H1 (cell line): ENCODE data around the gene AIFM1. TPM values are rescaled to one million over a fixed set of nuclear protein-coding genes. Genes with fewer than 3 reads are reported as not detected.

Experiments used
- CTCF ChIA-PET: fragments of 300-600 bp; sonication (Branson Sonifier 250); formaldehyde crosslinking; loops from one replicate; lab custom pipeline; 2021; ENCODE audit not compliant: partially characterized antibody; lab: Charles Lee
- POLR2A ChIA-PET: fragments of 300-600 bp; sonication (Branson Sonifier 250); formaldehyde crosslinking; loops from one replicate; lab custom pipeline; 2021; ENCODE audit warnings: inconsistent platforms; ENCODE audit not compliant: partially characterized antibody; lab: Charles Lee
- DNase-seq, 2 experiments: peaks; one replicate each; pipeline versions ENCODE4 v3.0.0 to v3.0.0-alpha.2; 2010 to 2022; ENCODE audit warnings: low spot score in 2 of 2, low read depth in 1 of 2, mixed read lengths in 1 of 2
- FAIRE-seq: peaks from 2 replicates; lab custom pipeline; 2011; peaks lifted over from hg19 to GRCh38; lab: Jason Lieb, UNC
- H2AFZ ChIP-seq: 2 replicates; pipeline ENCODE4 v1.8.1; 2012; ENCODE audit warnings: low read length, inconsistent platforms
- H2AK5ac ChIP-seq: 2 replicates; pipeline ENCODE4 v1.6.1; 2013; ENCODE audit warnings: low read depth, low read length
- H2BK120ac ChIP-seq: replicated peaks from 2 replicates; pipeline ENCODE3; 2013; ENCODE audit warnings: low read depth, low read length, inconsistent platforms
- H2BK12ac ChIP-seq: 2 replicates; pipeline ENCODE4 v1.6.1; 2013; ENCODE audit warnings: low read depth, low read length
- H2BK15ac ChIP-seq: 2 replicates; pipeline ENCODE4 v1.6.1; 2013; ENCODE audit warnings: low read length
- H2BK20ac ChIP-seq: 2 replicates; pipeline ENCODE4 v1.6.1; 2013; ENCODE audit warnings: low read length
- H2BK5ac ChIP-seq: 2 replicates; pipeline ENCODE4 v1.6.1; 2013; ENCODE audit warnings: low read depth, low read length
- H3K14ac ChIP-seq: 2 replicates; pipeline ENCODE4 v1.6.1; 2013; ENCODE audit warnings: inconsistent platforms; ENCODE audit not compliant: insufficient read length
- H3K18ac ChIP-seq: 2 replicates; pipeline ENCODE4 v1.6.1; 2013; ENCODE audit warnings: low read length; ENCODE audit errors: extremely low read depth
- H3K23ac ChIP-seq: 2 replicates; pipeline ENCODE4 v1.6.1; 2013; ENCODE audit warnings: inconsistent platforms; ENCODE audit not compliant: insufficient read length
- H3K23me2 ChIP-seq: 2 replicates; pipeline ENCODE4 v1.6.1; 2013; ENCODE audit warnings: low read depth, low read length
- H3K27ac ChIP-seq: 2 replicates; pipeline ENCODE4 v1.6.1; 2011; ENCODE audit warnings: low read depth, low read length, inconsistent platforms
- H3K27me3 ChIP-seq, 4 experiments: replicated peaks in 1 of 4; 1 replicate in 1 of 4; 2 replicates in 3 of 4; pipeline versions ENCODE4 v1.6.1 to v1.8.1; 2011 to 2013; ENCODE audit warnings: low read length in 3 of 4, mild to moderate bottlenecking in 3 of 4, inconsistent platforms in 2 of 4, mixed read lengths in 2 of 4, moderate library complexity in 1 of 4; ENCODE audit not compliant: control insufficient read depth in 3 of 4, insufficient read depth in 3 of 4; ENCODE audit errors: extremely low read depth in 1 of 4
- H3K36me3 ChIP-seq, 4 experiments: 2 replicates each; pipeline versions ENCODE4 v1.6.1 to v1.8.1; 2011 to 2013; ENCODE audit warnings: mild to moderate bottlenecking in 4 of 4, low read length in 3 of 4, moderate library complexity in 2 of 4, control low read depth in 1 of 4, inconsistent platforms in 1 of 4; ENCODE audit not compliant: insufficient read depth in 4 of 4, control insufficient read depth in 2 of 4
- H3K4ac ChIP-seq: replicated peaks from 2 replicates; pipeline ENCODE3; 2013; ENCODE audit warnings: low read length, low read depth, mixed read lengths, inconsistent platforms; ENCODE audit not compliant: insufficient read length
- H3K4me1 ChIP-seq, 4 experiments: replicated peaks in 1 of 4; 1 replicate in 1 of 4; 2 replicates in 3 of 4; pipeline versions ENCODE4 v1.6.1 to v1.8.1; 2011 to 2013; ENCODE audit warnings: low read length in 3 of 4, inconsistent platforms in 2 of 4, mixed read lengths in 1 of 4; ENCODE audit not compliant: insufficient read depth in 4 of 4, control insufficient read depth in 3 of 4
- H3K4me2 ChIP-seq, 2 experiments: 2 replicates each; pipeline versions ENCODE4 v1.6.1 to v1.8.1; 2011 to 2013; ENCODE audit warnings: low read depth in 2 of 2, low read length in 2 of 2, control low read depth in 1 of 2, inconsistent platforms in 1 of 2, mild to moderate bottlenecking in 1 of 2; ENCODE audit not compliant: insufficient read depth in 1 of 2
- H3K4me3 ChIP-seq, 4 experiments: fragments of 200-600, 300-600 bp in 1 of 4; sonication (generic), shearing (Covaris generic), sonication (Bioruptor Twin) in 1 of 4; 2 replicates each; pipeline versions ENCODE4 v1.5.1 to v1.8.1; 2011 to 2016; ENCODE audit warnings: low read length in 4 of 4, low read depth in 3 of 4, control low read depth in 2 of 4, inconsistent platforms in 2 of 4, mild to moderate bottlenecking in 2 of 4, mixed read lengths in 1 of 4, moderate library complexity in 1 of 4; ENCODE audit not compliant: insufficient read depth in 2 of 4; ENCODE audit errors: extremely low read depth in 1 of 4
- H3K56ac ChIP-seq: replicated peaks from 2 replicates; pipeline ENCODE3; 2013; ENCODE audit warnings: low read depth, mild to moderate bottlenecking, mixed read lengths, low read length, inconsistent platforms; ENCODE audit not compliant: insufficient read length
- H3K79me1 ChIP-seq: 2 replicates; pipeline ENCODE4 v1.6.1; 2013; ENCODE audit warnings: low read depth, low read length, control low read depth
- H3K79me2 ChIP-seq, 2 experiments: 2 replicates each; pipeline versions ENCODE4 v1.6.1 to v1.8.1; 2012 to 2013; ENCODE audit warnings: low read length in 2 of 2, mild to moderate bottlenecking in 2 of 2, inconsistent platforms in 1 of 2; ENCODE audit not compliant: insufficient read depth in 2 of 2, control insufficient read depth in 1 of 2
- H3K9ac ChIP-seq, 4 experiments: replicated peaks in 1 of 4; 1 replicate in 1 of 4; 2 replicates in 3 of 4; pipeline versions ENCODE4 v1.6.1 to v1.8.1; 2011 to 2013; ENCODE audit warnings: low read depth in 3 of 4, low read length in 3 of 4, control low read depth in 2 of 4, mild to moderate bottlenecking in 2 of 4, moderate library complexity in 2 of 4, inconsistent platforms in 1 of 4; ENCODE audit errors: extremely low read depth in 1 of 4
- H3K9me3 ChIP-seq, 2 experiments: 2 replicates each; pipeline versions ENCODE4 v1.6.1 to v1.8.1; 2012 to 2013; ENCODE audit warnings: mild to moderate bottlenecking in 2 of 2, moderate library complexity in 2 of 2, control low read depth in 1 of 2, inconsistent platforms in 1 of 2, low read depth in 1 of 2, low read length in 1 of 2, mixed read lengths in 1 of 2; ENCODE audit not compliant: insufficient read depth in 2 of 2
- H4K20me1 ChIP-seq, 2 experiments: replicated peaks in 1 of 2; 2 replicates each; pipeline versions ENCODE3 to v1.8.1; 2011 to 2013; ENCODE audit warnings: inconsistent platforms in 2 of 2, low read length in 2 of 2, mild to moderate bottlenecking in 1 of 2; ENCODE audit not compliant: insufficient read depth in 2 of 2, control insufficient read depth in 1 of 2
- H4K5ac ChIP-seq: 2 replicates; pipeline ENCODE4 v1.6.1; 2013; ENCODE audit warnings: low read length, low read depth, mixed read lengths, inconsistent platforms; ENCODE audit not compliant: insufficient read length
- H4K8ac ChIP-seq: 2 replicates; pipeline ENCODE4 v1.8.0; 2013; ENCODE audit warnings: mild to moderate bottlenecking, moderate library complexity, low read length, inconsistent platforms; ENCODE audit not compliant: insufficient read depth; ENCODE audit errors: extremely low read depth
- H4K91ac ChIP-seq: replicated peaks from 2 replicates; pipeline ENCODE3; 2013; ENCODE audit warnings: low read length, mixed read lengths, inconsistent platforms; ENCODE audit not compliant: insufficient read length
- EGR1 ChIP-seq: IDR thresholded peaks from 2 replicates; pipeline ENCODE4 v1.6.1; 2011; ENCODE audit warnings: low read depth, low read length, borderline replicate concordance
- HDAC2 ChIP-seq, 2 experiments: fragments of 300-600 bp in 1 of 2; sonication (generic) in 1 of 2; IDR thresholded peaks; 2 replicates each; pipeline ENCODE4 v1.6.1; 2011 to 2012; ENCODE audit warnings: low read depth in 2 of 2, low read length in 2 of 2, mild to moderate bottlenecking in 2 of 2, moderate library complexity in 2 of 2, borderline replicate concordance in 1 of 2, inconsistent platforms in 1 of 2
- NRF1 ChIP-seq: IDR thresholded peaks from 2 replicates; pipeline ENCODE4 v1.6.1; 2011; ENCODE audit warnings: mild to moderate bottlenecking, low read depth, low read length, improper control_type of control experiment
- PHF8 ChIP-seq: fragments of 200-600 bp; sonication (generic); conservative IDR thresholded peaks from 2 replicates; pipeline ENCODE4 v1.7.1; 2012; ENCODE audit warnings: low read depth, mild to moderate bottlenecking, inconsistent platforms, low read length, moderate library complexity
- POLR2AphosphoS5 ChIP-seq: IDR thresholded peaks from 2 replicates; pipeline ENCODE4 v1.6.1; 2011; ENCODE audit warnings: low read depth, low read length
- USF2 ChIP-seq: IDR thresholded peaks from 2 replicates; pipeline ENCODE4 v1.6.1; 2011; ENCODE audit warnings: low read length, improper control_type of control experiment
- WGBS, 2 experiments: shearing (Covaris generic) in 1 of 2; methylation state at CpG; one replicate each; pipeline versions ENCODE4 v1.1.6 to v1.1.7; 2013 to 2015; ENCODE audit warnings: low lambda C conversion rate in 2 of 2, mixed read lengths in 2 of 2, inconsistent platforms in 1 of 2, low coverage in 1 of 2, missing lambda C conversion rate in 1 of 2; ENCODE audit not compliant: insufficient replicate concordance in 2 of 2, insufficient coverage in 1 of 2, insufficient read length in 1 of 2; ENCODE audit errors: extremely low coverage in 1 of 2, missing lambda C conversion rate in 1 of 2; 5-methylcytosine and 5-hydroxymethylcytosine counted together
- polyA plus RNA-seq, 7 experiments: library from polyadenylated mRNA; depleted of rRNA in 3 of 7; stranded (reverse) in 5 of 7; unstranded in 2 of 7; fragments of >200 nt in 5 of 7; fragments of 200-250 nt in 2 of 7; gene quantifications; 1 replicate in 5 of 7; 2 replicates in 1 of 7; 4 replicates in 1 of 7; pipeline versions ENCODE4 v1.2.1 to v1.2.3, GENCODE V29; 2011 to 2013; ENCODE audit warnings: missing spikeins in 2 of 7, mixed read lengths in 2 of 7
- total RNA-seq: library from RNA; stranded (reverse); fragmentation: NEBNext Ultra II Directional; extraction: Animal tissue kit (Norgen Biotek cat#: 25700); gene quantifications from 2 replicates; pipeline ENCODE4 v1.2.1, GENCODE V29; 2021

The AIFM1 gene
- total and polyA plus RNA-seq, 2 of the 8 experiments (the other 6 are each of a cell fraction or from before 2014, with no cell fraction given) = 34.1 to 55.4 TPM

- Histone ChIP-seq H2BK15ac (no peak overlapping the region), H3K4me3 (no peak overlapping the region), H3K18ac (no peak overlapping the region), H3K14ac (no peak overlapping the region), H4K8ac (no peak overlapping the region), H2BK12ac (no peak overlapping the region), H4K91ac (no peak overlapping the region), H3K36me3 (no peaks in the 10 kb centered on the region), H3K23ac (no peak overlapping the region), H3K4me2 (no peak overlapping the region), H4K5ac (no peak overlapping the region), H3K27ac (no peak overlapping the region), H3K9ac (no peak overlapping the region), H3K27me3 (no peaks in the 10 kb centered on the region), H3K79me2 (no peaks in the 10 kb centered on the region), H3K4ac (no peak overlapping the region), H2BK120ac (no peak overlapping the region), H2BK20ac (no peak overlapping the region), H3K9me3 (no peaks in the 10 kb centered on the region), H3K79me1 (no peaks in the 10 kb centered on the region), H3K56ac (no peak overlapping the region), H3K23me2 (no peaks in the 10 kb centered on the region), H4K20me1 (no peaks in the 10 kb centered on the region), H3K4me1 (no peaks in the 10 kb centered on the region), H2AK5ac (no peak overlapping the region), H2AFZ (no peak overlapping the region), H2BK5ac (no peak overlapping the region)
- no peak for TF ChIP-seq USF2
- TF ChIP-seq HDAC2 (IDR thresholded peaks at IDR 0.05; ENCODE audit: borderline replicate concordance in 1 of 2, low read depth in 2 of 2, low read length in 2 of 2) = no peak
- TF ChIP-seq NRF1 = no peak
- TF ChIP-seq EGR1 = no peak
- no peak for TF ChIP-seq POLR2AphosphoS5
- no peak for TF ChIP-seq PHF8
- ChIA-PET POLR2A (no interaction called here), CTCF (interaction anchor here (0.7 kb wide), 1 partner anchor 116 kb away, joined by 3 read pairs; no protein-coding TSS in a partner anchor)
- 88% methylated on average over 7 of the region's 7 CpGs; no CpG with 5 or more reads in 1 of the 2 experiments for WGBS, 2 experiments
- FAIRE-seq = no peak
- DNase-seq = no peak
Observed at GRCh38 chrX:130196466-130196865, 30.8 kb upstream of the AIFM1 start.
